Stimulated activated CD8-positive, alpha-beta memory T cell treated with anti-CD3 and anti-CD28 coated beads, Interleukin-2, amount 100 ng/mL, for 1 hour (primary cell): Measurements from ENCODE around the gene PIGV.
A peak's percentile ranks its signal among the peaks of the same experiment; 100 is the strongest.
"Not testable (repeated sequence)": the region's sequence is repeated elsewhere in the genome, so short reads cannot be mapped to it uniquely, and the experiment has no call there.

Source experiments
- DNase-seq, 2 donors: peaks; one replicate each; pipeline ENCODE4 v3.0.0-alpha.2; 2020; ENCODE audit warnings: low read depth in 2 of 2

Gene PIGV

DNA sequence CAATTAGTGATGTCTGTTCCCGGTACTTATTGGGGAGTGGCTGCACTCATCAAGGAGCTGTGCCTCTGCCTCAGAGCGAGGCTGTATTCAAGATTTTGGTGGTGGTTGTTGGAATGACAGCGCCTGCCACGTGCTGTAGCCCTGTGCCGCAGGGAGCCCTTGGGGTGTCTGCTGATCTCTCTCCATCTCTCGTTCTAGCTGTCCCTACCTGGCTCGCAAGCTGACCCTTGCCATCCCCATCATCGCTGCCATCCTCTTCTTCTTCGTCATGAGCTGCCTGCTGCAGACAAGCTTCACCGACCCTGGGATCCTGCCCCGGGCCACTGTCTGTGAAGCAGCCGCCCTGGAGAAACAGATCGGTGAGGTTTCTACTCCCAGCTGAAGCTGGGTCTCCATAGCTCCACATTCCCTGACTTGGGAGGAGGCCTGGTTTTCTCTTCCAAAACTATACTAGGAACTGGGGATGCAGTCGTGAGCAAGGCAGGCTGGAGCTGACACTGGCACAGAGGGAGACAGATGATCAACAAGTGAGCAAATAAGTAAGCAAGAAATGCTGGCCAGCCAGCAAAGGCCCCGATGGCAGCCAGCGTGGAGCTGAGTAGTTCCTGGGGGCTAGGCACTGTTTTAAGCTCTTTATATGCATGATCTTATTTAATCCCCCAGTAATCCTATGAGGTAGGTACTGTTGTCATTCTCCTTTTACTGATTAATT lies 44.7 kb downstream of the PIGV start:
- no peak for DNase-seq

GRCh38 chr1:26833432-26834405 lies 46.0 kb downstream of the PIGV start:
- DNase-seq, result peak; percentile 74 to 84

DNA sequence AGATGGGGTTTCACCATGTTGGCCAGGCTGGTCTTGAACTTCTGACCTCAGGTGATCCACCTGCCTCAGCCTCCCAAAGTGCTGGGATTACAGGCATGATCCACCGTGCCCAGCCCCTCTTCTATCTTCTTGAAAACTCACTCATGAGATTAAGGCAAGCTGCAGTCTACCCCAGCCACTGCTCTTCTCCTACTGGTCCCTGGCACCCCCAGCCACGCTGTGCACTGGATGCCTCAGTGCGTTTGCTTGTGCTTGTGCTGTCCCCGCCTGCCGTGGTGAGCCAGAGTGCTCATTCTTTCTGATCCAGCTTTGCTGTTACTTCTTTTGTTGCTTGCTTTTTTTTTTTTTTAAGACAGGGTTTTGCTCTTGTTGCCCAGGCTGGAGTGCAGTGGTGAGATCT lies 49.9 kb downstream of the PIGV start:
- DNase-seq, result not testable (repeated sequence)

DNA sequence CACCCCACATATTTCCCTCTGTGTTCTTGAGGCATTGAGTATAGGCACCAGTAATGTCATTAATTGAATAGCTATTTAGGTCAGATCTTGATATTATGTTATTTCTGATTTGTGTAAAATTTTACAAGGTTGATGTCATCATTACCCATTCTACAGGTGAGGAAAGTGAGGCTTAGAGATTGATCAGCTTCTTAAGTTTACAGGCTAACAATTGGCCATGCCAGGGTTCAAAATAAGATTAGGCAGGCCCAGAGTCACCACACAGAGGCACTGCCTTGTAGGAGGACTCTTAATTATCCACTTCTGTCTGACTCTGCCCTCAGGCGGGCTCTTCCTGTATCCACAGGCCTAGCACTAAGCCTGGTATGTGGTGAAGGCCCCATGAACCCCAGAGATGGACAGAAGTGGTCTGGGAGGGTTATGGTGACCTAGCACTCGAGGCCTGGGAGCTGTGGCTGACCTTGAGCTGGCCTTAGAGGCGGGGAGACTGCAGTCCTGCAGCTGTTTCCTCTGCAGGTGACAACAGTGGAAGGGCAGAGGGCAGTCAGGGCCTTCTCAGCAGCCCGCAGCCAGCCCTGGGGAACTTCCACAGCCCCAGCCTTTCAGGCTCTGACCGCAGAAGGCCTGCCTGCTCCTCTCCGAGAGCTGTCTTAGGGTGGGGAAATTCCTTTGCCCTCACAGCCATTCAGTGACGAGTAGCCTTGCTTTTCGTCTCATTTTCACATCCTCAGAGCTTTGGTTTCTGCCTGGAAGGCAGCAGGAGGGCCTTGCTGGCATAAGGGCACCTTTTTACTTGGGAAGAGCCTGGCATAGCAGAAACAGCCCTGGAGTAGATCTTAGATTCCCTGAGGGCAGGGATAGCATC lies 51.0 kb downstream of the PIGV start:
- DNase-seq, result no peak

DNA sequence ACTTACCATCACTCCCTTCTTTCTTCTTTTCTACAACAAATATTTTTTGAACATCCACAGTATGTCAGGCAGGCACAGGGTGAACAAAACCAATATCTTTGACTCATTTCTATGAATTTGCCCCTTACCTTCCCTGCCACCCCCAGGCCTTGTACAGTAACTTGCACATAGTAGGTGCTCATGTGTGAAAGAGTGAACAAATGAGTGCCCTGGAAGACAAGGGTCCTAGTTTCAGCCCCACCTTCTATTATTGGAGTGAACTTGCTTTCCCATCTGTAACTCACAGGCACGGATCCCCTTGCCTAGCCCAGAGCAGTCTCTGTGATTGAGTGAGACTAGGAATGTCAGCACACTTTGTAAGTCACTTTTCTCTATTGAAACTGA lies 51.6 kb downstream of the PIGV start:
- DNase-seq, result no peak

GRCh38 chr1:26839779-26840178 lies 52.0 kb downstream of the PIGV start:
- DNase-seq, result no peak

GRCh38 chr1:26844424-26845196 lies 56.9 kb downstream of the PIGV start:
- no peak for DNase-seq

GRCh38 chr1:26847826-26848225 lies 60.1 kb downstream of the PIGV start:
- not testable (repeated sequence) for DNase-seq
